NCI-H345 treated with DMSO at 0.1 percent for 48 hours (cell line): ENCODE results near the gene OXER1.

Source experiments
- DNase-seq: peaks from one replicate; lab custom pipeline; 2025; ENCODE audit not compliant: unreplicated experiment; lab: John Stamatoyannopoulos, UW

OXER1 gene

DNA sequence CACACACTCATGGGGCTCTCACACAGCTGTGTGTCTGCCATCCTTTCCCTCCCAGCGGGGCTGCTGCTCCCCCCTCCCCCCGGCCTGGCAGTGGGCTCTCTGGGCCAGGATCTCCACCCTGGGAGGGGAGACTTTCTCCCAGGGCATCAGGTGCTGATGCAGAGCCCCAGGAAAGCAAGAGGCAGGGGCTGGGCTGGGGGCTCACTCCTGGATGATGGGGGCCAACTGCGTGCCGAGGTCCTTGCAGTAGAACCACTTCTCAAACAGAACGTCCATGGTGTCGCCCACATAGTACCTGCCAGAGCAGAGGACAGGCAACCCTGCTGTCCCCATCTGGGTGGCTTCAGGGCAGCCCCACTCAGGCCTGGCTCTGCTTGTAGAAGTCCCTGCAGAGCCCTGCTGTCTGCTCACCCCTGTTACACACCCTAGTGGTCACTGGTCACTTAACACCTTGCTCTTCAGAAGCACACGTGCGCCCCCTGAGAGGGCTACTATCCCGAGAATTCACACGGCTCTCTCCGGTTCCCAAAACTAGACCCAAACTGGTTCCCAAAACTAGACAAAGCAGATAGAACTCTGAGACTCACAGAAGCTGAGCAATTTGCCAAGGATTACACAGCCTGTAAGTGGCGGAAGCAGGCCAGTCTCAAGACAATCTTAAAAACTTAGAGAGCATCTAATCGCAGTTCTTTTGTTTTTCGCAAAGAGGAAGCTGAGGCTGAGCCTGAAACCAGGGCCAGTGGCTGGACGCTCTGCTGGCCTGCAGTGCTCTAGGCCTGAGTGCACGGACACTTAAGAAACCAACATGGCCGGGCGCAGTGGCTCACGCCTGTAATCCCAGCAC, 6.6 kb upstream of the OXER1 start:
- DNase-seq: no peak

- no peak for DNase-seq
Measured at GRCh38 chr2:42769583-42770287, 5.8 kb upstream of the OXER1 start.

DNA sequence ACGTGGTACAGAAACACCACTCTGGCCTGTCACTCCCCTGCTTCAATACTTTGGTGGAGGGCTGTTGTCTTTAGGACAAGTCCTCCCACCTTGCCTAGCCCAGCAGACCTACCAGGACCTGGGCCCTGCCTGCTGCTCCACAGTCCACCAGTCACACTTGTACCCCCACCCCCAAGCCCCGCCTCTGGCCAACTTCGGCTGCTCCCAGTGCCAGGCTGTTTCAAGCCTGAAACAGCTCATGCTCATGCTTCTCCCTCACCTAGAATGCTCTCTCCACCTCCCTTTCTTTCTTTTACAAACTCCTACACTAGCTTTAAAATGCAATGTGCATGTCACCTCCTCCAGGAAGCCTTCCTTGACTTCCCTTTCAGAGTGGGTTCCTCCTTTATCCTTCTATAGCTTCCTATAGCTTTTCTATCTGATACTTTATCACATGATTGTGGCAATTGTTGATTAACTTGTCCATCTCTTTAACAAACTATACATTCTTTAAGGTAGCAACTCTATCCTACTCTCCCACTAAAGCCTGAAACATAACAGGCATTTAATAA, 4.8 kb upstream of the OXER1 start:
- no peak for DNase-seq

DNA sequence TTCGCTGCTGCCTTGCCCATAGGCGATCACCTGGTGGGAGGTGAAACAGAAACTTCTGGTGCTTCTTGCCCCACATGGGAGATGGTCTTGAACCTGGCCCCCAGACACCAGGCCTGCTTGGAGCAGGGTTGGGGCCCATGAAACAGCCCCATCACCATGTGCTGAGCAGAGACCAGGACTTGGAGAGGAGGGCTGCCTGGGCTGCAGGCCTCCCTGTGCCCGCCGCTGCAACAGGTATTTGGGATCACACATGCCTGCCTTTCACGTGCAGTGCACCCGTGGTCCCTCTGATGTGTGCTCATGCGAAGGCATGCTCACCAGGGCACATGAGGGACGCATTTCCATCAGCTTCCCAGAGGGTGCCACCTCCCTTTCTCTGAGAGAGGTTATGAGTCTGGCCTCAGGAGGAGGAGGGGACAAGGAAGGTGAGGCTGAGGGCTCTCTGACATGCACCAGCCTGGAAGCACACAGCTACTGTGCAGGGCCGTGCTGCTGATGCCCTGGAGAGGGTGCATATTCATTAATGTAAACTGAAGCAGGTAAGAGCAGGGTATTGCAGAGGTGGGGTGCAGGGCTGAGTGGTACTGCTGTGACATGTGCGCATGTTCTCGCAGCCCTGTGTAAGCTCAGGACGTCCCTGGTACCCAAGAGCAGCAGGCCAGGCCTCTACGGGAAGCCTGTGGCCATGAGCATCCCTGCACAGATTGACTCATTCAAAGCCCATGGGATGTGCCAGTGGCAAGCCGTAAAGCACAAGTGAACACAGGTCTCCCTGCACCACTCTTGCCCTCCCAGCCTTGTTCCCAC, 4.2 kb upstream of the OXER1 start:
- no peak for DNase-seq

- no peak for DNase-seq
Measured at GRCh38 chr2:42767080-42767898, 3.4 kb upstream of the OXER1 start.

DNA sequence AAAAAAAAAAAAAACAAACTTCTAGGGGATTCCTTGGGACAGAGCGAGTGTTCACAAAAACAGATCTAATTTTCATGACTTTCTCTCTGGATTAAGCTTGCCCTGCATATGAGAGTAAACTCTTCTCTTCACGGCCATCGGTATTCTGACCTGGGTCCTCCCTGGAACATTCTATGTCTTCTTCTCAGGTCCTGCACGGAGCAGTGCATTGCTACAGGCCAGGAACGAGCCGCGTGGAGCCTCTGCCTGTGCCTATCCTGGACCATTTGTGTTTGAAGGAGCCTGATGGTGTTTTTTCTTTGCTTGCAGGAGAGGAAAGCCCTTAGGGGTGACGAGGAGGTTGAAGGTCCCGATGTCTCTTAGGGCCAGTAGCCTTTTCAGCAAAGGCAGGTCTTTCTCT, 1.8 kb upstream of the OXER1 start:
- no peak for DNase-seq

- no peak for DNase-seq
Measured at GRCh38 chr2:42764901-42765300, 966 bp upstream of the OXER1 start.

GRCh38 chr2:42762823-42763804, 821 bp downstream of the OXER1 start:
- DNase-seq: no peak

DNA sequence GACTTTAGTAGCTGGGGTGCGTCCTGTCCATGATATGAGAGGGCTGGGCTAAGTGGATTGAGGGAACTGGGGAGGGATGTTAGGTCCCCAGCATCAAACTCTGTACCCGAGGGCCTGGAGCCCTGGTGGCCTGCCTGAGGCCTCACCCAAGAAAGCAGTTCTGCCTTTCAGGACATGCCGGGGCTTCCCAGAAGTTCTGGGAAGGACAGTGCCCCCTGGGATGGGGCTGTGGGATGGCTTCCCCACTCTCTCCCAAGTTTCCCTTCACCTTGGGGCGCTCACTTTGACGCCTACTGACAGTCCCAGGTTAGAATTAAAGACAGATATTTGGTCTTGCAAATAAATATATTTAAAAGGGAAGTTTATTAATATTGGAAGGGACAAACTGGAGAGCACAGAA, 1.8 kb downstream of the OXER1 start:
- no peak for DNase-seq

- no peak for DNase-seq
Measured at GRCh38 chr2:42761554-42761953, 2.4 kb downstream of the OXER1 start.

- DNase-seq: no peak
Measured at GRCh38 chr2:42758751-42759150, 5.2 kb downstream of the OXER1 start.

GRCh38 chr2:42757981-42758740, 5.8 kb downstream of the OXER1 start:
- no peak for DNase-seq

GRCh38 chr2:42756966-42757513, 6.9 kb downstream of the OXER1 start:
- DNase-seq: no peak

GRCh38 chr2:42756150-42756775, 7.7 kb downstream of the OXER1 start:
- DNase-seq: no peak

DNA sequence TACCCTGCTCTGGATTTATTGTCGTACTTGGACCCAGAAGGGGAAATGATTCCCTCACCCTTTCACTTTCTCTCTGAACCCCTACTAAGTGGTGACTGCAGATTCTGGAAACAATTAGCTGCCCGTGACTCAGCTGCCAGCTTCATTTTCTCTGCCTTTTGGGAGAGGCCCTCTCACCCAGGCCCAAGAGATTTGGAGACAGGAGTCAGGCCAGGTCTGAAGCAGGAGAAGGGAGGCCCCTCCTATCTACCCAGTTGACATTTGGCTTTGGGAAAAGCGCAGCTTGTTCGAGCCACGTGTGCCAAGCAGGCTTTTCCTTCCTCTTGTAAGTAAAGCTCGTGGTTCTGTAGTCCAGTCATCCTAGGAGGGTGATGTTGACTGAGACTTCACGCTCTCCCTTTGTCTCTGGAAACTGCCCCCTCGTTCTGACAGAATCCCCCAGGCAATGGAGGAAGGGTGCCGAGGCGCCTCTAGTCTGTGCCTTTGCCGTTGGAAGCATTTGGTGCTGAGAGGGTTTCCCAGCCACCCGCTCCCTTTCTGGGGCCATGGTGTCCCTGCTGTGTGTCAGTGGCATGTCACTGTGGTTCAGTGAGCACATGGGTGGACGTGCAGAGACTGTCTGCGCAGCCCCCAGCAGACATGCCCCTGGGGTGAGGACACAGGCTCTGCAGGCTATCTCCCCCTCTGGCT, 8.6 kb downstream of the OXER1 start:
- DNase-seq: no peak

DNA sequence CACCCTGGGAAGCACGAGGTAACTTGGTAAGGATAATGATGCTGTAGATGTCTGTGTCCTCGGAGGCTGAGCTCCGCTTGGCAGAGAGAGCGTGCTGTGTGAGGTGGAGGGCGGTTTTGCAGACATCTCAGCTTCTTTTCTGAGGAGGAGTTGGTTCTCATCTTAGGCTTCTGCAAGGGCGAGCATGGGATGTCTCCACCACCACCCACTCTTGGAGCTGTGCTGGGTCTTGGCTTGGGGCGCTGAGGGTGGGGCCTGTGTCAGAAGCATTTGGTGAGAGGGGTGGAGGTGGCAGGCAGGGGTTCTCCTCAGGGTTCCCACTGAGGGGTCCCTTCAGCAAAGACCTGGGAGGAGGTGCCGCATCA, 9.2 kb downstream of the OXER1 start:
- no peak for DNase-seq

GRCh38 chr2:42754021-42754775, 9.7 kb downstream of the OXER1 start:
- DNase-seq: no peak
